ENCODE results near the gene SP8. TPM values are rescaled to one million over a fixed set of nuclear protein-coding genes. Genes with fewer than 3 reads are reported as not detected.

SP8 gene
- total RNA-seq, 4 donors from 2014 or later: 0.21 TPM; not detected in 3

- H3K9me3 ChIP-seq: no peaks in the 10 kb centered on the region
- H3K4me1 ChIP-seq: no peaks in the 10 kb centered on the region
- H3K36me3 ChIP-seq: no peaks in the 10 kb centered on the region
- H3K4me3 ChIP-seq: no peak overlapping the region
- TF ChIP-seq CTCF (IDR thresholded peaks at IDR 0.05) (no peak), EP300 (IDR thresholded peaks at IDR 0.05) (no peak), POLR2A (IDR thresholded peaks at IDR 0.05) (no peak)
- H3K27me3 ChIP-seq: no peaks in the 10 kb centered on the region
- DNase-seq (ENCODE audit: low spot score in 2 of 2): no peak
- H3K27ac ChIP-seq: no peak overlapping the region
- WGBS, 2 donors: 87 to 93% methylated on average over 5 of the region's 5 CpGs
These were observed 43.8 kb downstream of the SP8 start for GRCh38 chr7:20742913-20743312.

- TF ChIP-seq CTCF (IDR thresholded peaks at IDR 0.05): no peak
- TF ChIP-seq EP300 (IDR thresholded peaks at IDR 0.05): no peak
- no peak for TF ChIP-seq POLR2A (IDR thresholded peaks at IDR 0.05)
These were observed 44.9 kb downstream of the SP8 start for GRCh38 chr7:20741801-20742200.

GRCh38 chr7:20738518-20739481 is 47.9 kb downstream of the SP8 start:
- DNase-seq (ENCODE audit: low spot score in 2 of 2): no peak
- no peak for TF ChIP-seq POLR2A (IDR thresholded peaks at IDR 0.05)
- TF ChIP-seq CTCF (IDR thresholded peaks at IDR 0.05): no peak
- no peak for TF ChIP-seq EP300 (IDR thresholded peaks at IDR 0.05)
- H3K9me3 ChIP-seq: no peaks in the 10 kb centered on the region
- no peak overlapping the region for H3K27ac ChIP-seq
- H3K27me3 ChIP-seq: no peaks in the 10 kb centered on the region
- 92 to 95% methylated on average over 11 of the region's 11 CpGs for WGBS, 2 donors
- no peaks in the 10 kb centered on the region for H3K36me3 ChIP-seq
- H3K4me1 ChIP-seq: no peaks in the 10 kb centered on the region
- H3K4me3 ChIP-seq: no peak overlapping the region

More at GRCh38 chr7:20741801-20742200, 44.9 kb downstream of the SP8 start:
- no peaks in the 10 kb centered on the region for H3K4me1 ChIP-seq
- DNase-seq (ENCODE audit: low spot score in 2 of 2): no peak
- H3K4me3 ChIP-seq: no peak overlapping the region
- no peak overlapping the region for H3K27ac ChIP-seq
- H3K9me3 ChIP-seq: no peaks in the 10 kb centered on the region
- H3K27me3 ChIP-seq: no peaks in the 10 kb centered on the region
- WGBS, 2 donors: 94 to 95% methylated on average over 2 of the region's 2 CpGs
- no peaks in the 10 kb centered on the region for H3K36me3 ChIP-seq

GRCh38 chr7:20737840-20738448 is 48.7 kb downstream of the SP8 start:
- DNase-seq (ENCODE audit: low spot score in 2 of 2): no peak
- TF ChIP-seq POLR2A (IDR thresholded peaks at IDR 0.05): no peak
- no peak for TF ChIP-seq EP300 (IDR thresholded peaks at IDR 0.05)
- TF ChIP-seq CTCF (IDR thresholded peaks at IDR 0.05): no peak
- H3K9me3 ChIP-seq: no peaks in the 10 kb centered on the region
- WGBS, 2 donors: 53 to 61% methylated on average over 5 of the region's 5 CpGs
- no peaks in the 10 kb centered on the region for H3K36me3 ChIP-seq
- H3K27me3 ChIP-seq: no peaks in the 10 kb centered on the region
- no peaks in the 10 kb centered on the region for H3K4me1 ChIP-seq
- no peak overlapping the region for H3K4me3 ChIP-seq
- no peak overlapping the region for H3K27ac ChIP-seq
